Daoy (cell line): ENCODE results near the gene SPECC1L. TPM values are rescaled to one million over a fixed set of nuclear protein-coding genes. Genes with fewer than 3 reads are reported as not detected.
A peak's percentile ranks its signal among the peaks of the same experiment; 100 is the strongest.

Experiments
- DNase-seq: peaks from one replicate; pipeline ENCODE4 v3.0.0-alpha.2; 2015; ENCODE audit warnings: low read depth
- total RNA-seq: library from RNA; depleted of rRNA; stranded (reverse); fragments of >200 nt; shearing (Covaris generic); gene quantifications from 2 replicates; pipeline ENCODE4 v1.2.3, GENCODE V29; 2014

SPECC1L gene
- total RNA-seq, 1 experiment from 2014 or later: 21.9 TPM

- DNase-seq: no peak
Measured at GRCh38 chr22:24414984-24415945, 144.6 kb downstream of the SPECC1L start.

- no peak for DNase-seq
Measured at GRCh38 chr22:24416095-24416494, 145.5 kb downstream of the SPECC1L start.

GRCh38 chr22:24416611-24417010 is 146.0 kb downstream of the SPECC1L start:
- no peak for DNase-seq

GRCh38 chr22:24417200-24417599 is 146.6 kb downstream of the SPECC1L start:
- no peak for DNase-seq

GRCh38 chr22:24417901-24418641 is 147.4 kb downstream of the SPECC1L start:
- DNase-seq: no peak

- DNase-seq: no peak
Measured at GRCh38 chr22:24418786-24419474, 148.3 kb downstream of the SPECC1L start.

GRCh38 chr22:24419475-24419850 is 148.8 kb downstream of the SPECC1L start:
- no peak for DNase-seq

- no peak for DNase-seq
Measured at GRCh38 chr22:24420072-24420976, 149.7 kb downstream of the SPECC1L start.

GRCh38 chr22:24420977-24421343 is 150.3 kb downstream of the SPECC1L start:
- DNase-seq: no peak

- peak; percentile 30 for DNase-seq
Measured at GRCh38 chr22:24421428-24421931, 150.8 kb downstream of the SPECC1L start.

- DNase-seq: no peak
Measured at GRCh38 chr22:24422102-24422665, 151.6 kb downstream of the SPECC1L start.

- DNase-seq: peak; percentile 59
Measured at GRCh38 chr22:24423519-24424000, 152.9 kb downstream of the SPECC1L start.

- peak; percentile 40 for DNase-seq
Measured at GRCh38 chr22:24424001-24424900, 153.6 kb downstream of the SPECC1L start.

GRCh38 chr22:24424901-24425775 is 154.5 kb downstream of the SPECC1L start:
- no peak for DNase-seq

- DNase-seq: no peak
Measured at GRCh38 chr22:24426436-24426835, 155.8 kb downstream of the SPECC1L start.

GRCh38 chr22:24426851-24427499 is 156.3 kb downstream of the SPECC1L start:
- no peak for DNase-seq

- DNase-seq: no peak
Measured at GRCh38 chr22:24427500-24428164, 157.0 kb downstream of the SPECC1L start, which contains the start of gene ADORA2A. Gene ADORA2A (plus strand): TSS chr22:24427599. CDS start chr22:24433405, 5,806 bp downstream.
